ENCODE measurements around the gene CTNNA1.

GRCh38 chr5:138752341-138752950 lies 779 bp upstream of the CTNNA1 start:
- TF ChIP-seq CTCF (IDR thresholded peaks at IDR 0.05) (no peak), POLR2A (IDR thresholded peaks at IDR 0.05) (peak in 1 of 2 donors; percentile 43)

Measured in thyroid gland (tissue), 4 donors.